Measurements from ENCODE around the gene CLRN3. TPM values are rescaled to one million over a fixed set of nuclear protein-coding genes. Genes with fewer than 3 reads are reported as not detected.
A peak's percentile ranks its signal among the peaks of the same experiment; 100 is the strongest.

The CLRN3 gene
- total RNA-seq, 1 donor from 2014 or later, result not detected

DNA sequence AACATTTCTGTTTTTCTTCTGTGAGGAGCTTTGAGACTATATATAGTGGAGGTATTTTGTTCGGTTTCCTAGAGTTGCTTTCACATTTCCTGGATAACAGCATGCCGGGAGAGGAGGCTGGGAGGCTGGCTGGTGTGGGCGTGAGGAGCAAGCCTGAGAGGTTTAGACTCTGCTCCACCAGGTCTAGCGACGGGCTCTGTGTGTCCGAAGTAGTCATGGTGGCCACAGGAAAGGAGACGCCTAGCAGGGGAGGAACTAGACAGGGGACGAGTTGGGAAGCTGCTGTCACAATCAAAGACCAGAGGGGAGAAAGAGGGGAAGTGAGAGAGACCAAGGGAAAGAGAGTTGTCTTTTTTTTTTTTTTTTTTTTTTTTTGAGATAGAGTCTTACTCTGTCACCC lies 33.7 kb upstream of the CLRN3 start:
- Histone ChIP-seq H3K4me3 (no peak overlapping the region), H3K27me3 (no peaks in the 10 kb centered on the region), H3K4me1 (peaks cover 0 to 18% of the 10 kb centered on the region in 2 donors), H3K27ac (peak overlapping the region in 1 of 2 donors; percentile 12), H3K36me3 (no peaks in the 10 kb centered on the region), H3K9me3 (no peaks in the 10 kb centered on the region)
- peak in 1 of 2 donors; percentile 63 for DNase-seq (ENCODE audit: low spot score in 2 of 2)
- TF ChIP-seq, protein P1, sequence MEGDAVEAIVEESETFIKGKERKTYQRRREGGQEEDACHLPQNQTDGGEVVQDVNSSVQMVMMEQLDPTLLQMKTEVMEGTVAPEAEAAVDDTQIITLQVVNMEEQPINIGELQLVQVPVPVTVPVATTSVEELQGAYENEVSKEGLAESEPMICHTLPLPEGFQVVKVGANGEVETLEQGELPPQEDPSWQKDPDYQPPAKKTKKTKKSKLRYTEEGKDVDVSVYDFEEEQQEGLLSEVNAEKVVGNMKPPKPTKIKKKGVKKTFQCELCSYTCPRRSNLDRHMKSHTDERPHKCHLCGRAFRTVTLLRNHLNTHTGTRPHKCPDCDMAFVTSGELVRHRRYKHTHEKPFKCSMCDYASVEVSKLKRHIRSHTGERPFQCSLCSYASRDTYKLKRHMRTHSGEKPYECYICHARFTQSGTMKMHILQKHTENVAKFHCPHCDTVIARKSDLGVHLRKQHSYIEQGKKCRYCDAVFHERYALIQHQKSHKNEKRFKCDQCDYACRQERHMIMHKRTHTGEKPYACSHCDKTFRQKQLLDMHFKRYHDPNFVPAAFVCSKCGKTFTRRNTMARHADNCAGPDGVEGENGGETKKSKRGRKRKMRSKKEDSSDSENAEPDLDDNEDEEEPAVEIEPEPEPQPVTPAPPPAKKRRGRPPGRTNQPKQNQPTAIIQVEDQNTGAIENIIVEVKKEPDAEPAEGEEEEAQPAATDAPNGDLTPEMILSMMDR (IDR thresholded peaks at IDR 0.05), result no peak
- intact Hi-C loops (cut with DNase I), result no loop called here

DNA sequence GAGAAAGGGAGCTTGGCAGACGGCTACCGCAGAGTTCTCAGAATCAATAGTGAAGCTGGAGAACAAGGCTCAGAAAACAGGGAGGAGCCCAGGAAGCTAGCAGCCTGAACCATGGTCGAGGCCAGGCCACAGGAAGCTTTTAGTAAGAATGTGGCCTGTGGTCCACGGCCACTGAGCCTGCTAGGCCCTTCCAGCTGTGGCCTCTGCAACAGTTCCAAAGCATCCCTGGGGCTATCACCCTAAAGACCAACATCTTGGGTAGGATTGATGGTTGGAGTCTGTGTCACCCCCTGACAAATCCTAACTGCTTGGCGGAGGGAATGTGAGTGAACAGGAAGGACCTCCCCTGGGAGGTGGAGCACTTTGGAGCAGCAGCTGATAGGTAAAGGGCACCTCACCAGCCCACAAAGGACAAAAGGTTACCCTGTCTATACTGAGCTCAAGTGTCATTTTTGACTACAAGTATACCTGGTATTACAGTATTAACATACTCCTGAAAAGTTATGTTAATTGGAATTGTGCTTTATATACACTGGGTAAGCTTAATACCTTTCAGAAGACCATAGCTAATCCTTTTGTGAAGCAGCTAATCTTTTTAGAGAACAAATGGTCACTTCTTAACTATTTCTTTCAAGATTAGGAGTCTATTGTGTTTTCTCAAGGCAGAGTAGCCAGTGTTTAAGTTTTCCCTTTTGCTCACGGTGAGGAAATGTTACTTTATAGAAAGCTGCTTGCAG lies 32.9 kb upstream of the CLRN3 start:
- Histone ChIP-seq H3K27ac (peak overlapping the region; percentile 26 to 44), H3K36me3 (no peaks in the 10 kb centered on the region), H3K4me3 (no peak overlapping the region), H3K27me3 (no peaks in the 10 kb centered on the region), H3K9me3 (no peaks in the 10 kb centered on the region), H3K4me1 (peaks cover 0 to 27% of the 10 kb centered on the region in 2 donors)
- TF ChIP-seq, protein P1 (IDR thresholded peaks at IDR 0.05), result no peak
- intact Hi-C loops (cut with DNase I), result no loop called here
- DNase-seq (ENCODE audit: low spot score in 2 of 2), result peak in 1 of 2 donors; percentile 54

DNA sequence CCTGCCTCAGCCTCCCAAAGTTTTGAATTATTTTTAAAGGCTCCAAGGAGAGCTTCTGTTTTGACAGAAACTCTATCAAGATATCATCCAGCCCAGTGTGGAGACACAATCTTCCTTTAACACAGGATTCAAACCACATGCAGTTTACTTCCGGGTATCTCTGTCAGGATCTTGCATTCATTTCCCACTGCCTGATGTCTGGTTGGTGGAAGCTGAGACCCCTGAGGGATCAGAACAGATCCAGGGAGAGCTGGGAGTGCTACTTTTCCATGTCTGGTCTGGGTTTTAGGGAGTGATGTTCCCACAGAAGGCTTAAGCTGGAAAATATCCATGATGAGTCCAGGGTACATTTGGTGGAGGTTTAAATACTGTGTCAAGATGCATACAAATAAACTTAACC lies 30.9 kb upstream of the CLRN3 start:
- Histone ChIP-seq H3K4me3 (no peak overlapping the region), H3K36me3 (no peaks in the 10 kb centered on the region), H3K9me3 (no peaks in the 10 kb centered on the region), H3K27me3 (no peaks in the 10 kb centered on the region), H3K4me1 (peaks cover 6 to 44% of the 10 kb centered on the region in 2 donors), H3K27ac (peak overlapping the region; percentile 90 to 92)
- peak in 1 of 2 donors; percentile 50 for DNase-seq (ENCODE audit: low spot score in 2 of 2)
- intact Hi-C loops (cut with DNase I), result loop anchor here (5.0 kb wide), 5 partner anchors 54 to 1676 kb away; no protein-coding TSS in a partner anchor
- TF ChIP-seq, protein P1 (IDR thresholded peaks at IDR 0.05), result no peak

DNA sequence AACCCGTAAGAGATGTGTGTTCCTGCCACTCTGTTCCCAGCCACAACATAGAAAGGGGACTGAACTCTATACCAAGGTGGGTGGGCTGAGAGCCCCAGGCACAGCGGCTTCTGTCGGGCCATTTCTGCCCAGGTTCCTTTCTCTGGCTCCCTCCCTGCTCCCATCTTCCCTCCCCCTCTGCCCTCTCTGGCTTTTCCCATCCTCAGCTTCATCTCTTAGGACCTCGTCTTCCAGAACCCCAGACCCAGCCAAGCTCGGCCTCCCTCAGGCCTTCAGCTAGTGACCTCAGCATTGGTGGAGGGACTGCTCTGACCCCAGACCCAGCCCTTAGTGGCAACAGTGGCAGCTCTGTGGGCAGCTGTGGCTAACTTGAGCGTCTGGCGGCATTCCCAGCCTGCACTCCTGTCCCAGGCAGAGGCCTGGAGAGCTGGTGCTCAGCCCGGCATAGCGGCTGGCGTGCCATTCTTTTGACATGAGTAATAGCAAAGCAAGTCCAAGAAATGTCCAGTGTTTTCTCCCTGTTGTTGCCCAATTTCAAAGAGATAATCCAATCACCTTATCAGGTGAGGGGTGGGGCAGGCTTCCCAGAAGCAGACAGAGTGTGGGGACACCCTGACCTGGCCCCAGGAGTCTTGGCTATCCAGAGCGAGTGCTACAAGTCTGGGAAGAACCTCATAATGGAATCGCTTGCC lies 30.1 kb upstream of the CLRN3 start:
- H3K36me3 ChIP-seq, result no peaks in the 10 kb centered on the region
- H3K4me1 ChIP-seq, result peaks cover 6 to 44% of the 10 kb centered on the region in 2 donors
- H3K27ac ChIP-seq, result peak overlapping the region; percentile 90 to 92
- H3K27me3 ChIP-seq, result no peaks in the 10 kb centered on the region
- DNase-seq (ENCODE audit: low spot score in 2 of 2), result peak; percentile 63 to 90
- TF ChIP-seq, protein P1 (IDR thresholded peaks at IDR 0.05), result no peak
- H3K4me3 ChIP-seq, result no peak overlapping the region
- intact Hi-C loops (cut with DNase I), result loop anchor here (5.0 kb wide), 5 partner anchors 54 to 1676 kb away; no protein-coding TSS in a partner anchor
- H3K9me3 ChIP-seq, result no peaks in the 10 kb centered on the region

DNA sequence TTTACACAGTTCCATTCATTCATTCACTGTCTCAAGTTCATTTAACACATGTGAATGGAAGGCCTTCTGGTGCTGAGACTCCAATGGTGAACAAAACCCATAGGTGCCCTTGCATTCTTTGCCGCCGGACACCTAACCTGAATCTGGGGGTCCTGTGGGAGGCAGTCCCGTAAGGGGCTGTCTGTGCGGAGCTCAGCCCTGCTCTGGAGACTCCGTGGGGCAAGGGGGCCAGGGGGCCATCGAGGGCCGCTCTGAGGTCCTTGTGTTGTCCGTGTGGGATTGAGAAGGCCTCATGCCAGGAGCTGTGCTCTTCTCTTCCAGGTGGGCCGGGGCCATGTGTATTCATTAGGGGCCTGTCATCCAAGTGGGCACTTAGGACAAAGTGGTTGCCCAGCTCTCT lies 29.5 kb upstream of the CLRN3 start:
- peak in 1 of 2 donors; percentile 47 for DNase-seq (ENCODE audit: low spot score in 2 of 2)
- H3K9me3 ChIP-seq, result no peaks in the 10 kb centered on the region
- H3K27ac ChIP-seq, result peak overlapping the region; percentile 90 to 92
- no peaks in the 10 kb centered on the region for H3K27me3 ChIP-seq
- TF ChIP-seq, protein P1 (IDR thresholded peaks at IDR 0.05), result no peak
- intact Hi-C loops (cut with DNase I), result loop anchor here (5.0 kb wide), 5 partner anchors 55 to 1675 kb away; no protein-coding TSS in a partner anchor
- no peaks in the 10 kb centered on the region for H3K36me3 ChIP-seq
- H3K4me1 ChIP-seq, result peaks cover 6 to 44% of the 10 kb centered on the region in 2 donors
- H3K4me3 ChIP-seq, result no peak overlapping the region
